Ovary (tissue), 10 donors: ENCODE data around the gene TPGS1. TPM values are rescaled to one million over a fixed set of nuclear protein-coding genes. Genes with fewer than 3 reads are reported as not detected.

Experiments
- DNase-seq, 5 donors: peaks; one replicate each; pipeline ENCODE4 v3.0.0-alpha.2; 2019 to 2020
- H3K27ac ChIP-seq, 2 donors: fragments of 200-600 bp; one replicate each; pipeline versions ENCODE4 v1.5.1 to v1.8.0; 2019 to 2022
- H3K27me3 ChIP-seq: fragments of 200-600 bp; one replicate; pipeline ENCODE4 v1.8.0; 2022
- H3K36me3 ChIP-seq: fragments of 200-600 bp; sonication (generic); one replicate; pipeline ENCODE4 v1.5.1; 2019
- H3K4me1 ChIP-seq: one replicate; pipeline ENCODE4 v1.8.1; 2013; ENCODE audit warnings: mild to moderate bottlenecking, moderate library complexity; ENCODE audit not compliant: insufficient read depth
- H3K4me3 ChIP-seq: fragments of 200-600 bp; sonication (generic); one replicate; pipeline ENCODE4 v1.5.1; 2017
- H3K9me3 ChIP-seq, 2 donors: fragments of 200-600 bp in 1 of 2; sonication (generic) in 1 of 2; one replicate each; pipeline versions ENCODE4 v1.5.1 to v1.8.1; 2013 to 2019; ENCODE audit warnings: mild to moderate bottlenecking in 1 of 2, moderate library complexity in 1 of 2
- EP300 ChIP-seq: sonication (generic); formaldehyde crosslinking; IDR thresholded peaks from one replicate; pipeline ENCODE4 v1.6.1; 2017; ENCODE audit warnings: antibody characterized with exemption
- POLR2A ChIP-seq: fragments of 450-650 bp; IDR thresholded peaks from one replicate; pipeline ENCODE4 v1.6.1; 2017; ENCODE audit warnings: antibody characterized with exemption, mild to moderate bottlenecking, moderate library complexity
- WGBS, 3 donors: extraction: QIAGEN DNeasy Blood & Tissue Kit in 1 of 3; methylation state at CpG; one replicate each; pipeline versions ENCODE4 v1.1.5 to v1.1.7; 2013 to 2017; 5-methylcytosine and 5-hydroxymethylcytosine counted together
- intact Hi-C, 4 donors: fragments of 100-400 bp; cut with DNase I; formaldehyde crosslinking; loops; one replicate each; pipeline versions ENCODE4 v1.11.0 to v1.15.1; 2022 to 2023
- long read RNA-seq, 3 donors: library from polyadenylated mRNA in 2 of 3; unstranded in 2 of 3; transcript quantifications; one replicate each; pipeline ENCODE4 v2.0.0 and lab custom pipeline, GENCODE V29; 2021 to 2026
- polyA plus RNA-seq, 2 donors: library from polyadenylated mRNA; stranded (reverse); fragments of 200-250 nt in 1 of 2; fragments of 350-450 nt in 1 of 2; fragmentation: Illumina TruSeq in 1 of 2; extraction: RNeasy Lipid Tissue Mini Kit (QIAGEN cat#74804) in 1 of 2; gene quantifications; one replicate each; pipeline ENCODE4 v1.2.3, GENCODE V29; 2013 to 2014
- total RNA-seq, 7 donors: library from RNA; depleted of rRNA in 2 of 7; stranded (reverse); fragments of >200 nt in 2 of 7; fragmentation: NEBNext Ultra II Directional in 3 of 7; extraction: Animal tissue kit (Norgen Biotek cat#: 25700) in 3 of 7; gene quantifications; one replicate each; pipeline versions ENCODE4 v1.1.0 to v1.2.4, GENCODE V29; 2016 to 2023
- TF ChIP-seq, protein P1 (sequence below), 3 donors: fragments of 450-650 bp in 2 of 3; fragments of 200-600 bp in 1 of 3; IDR thresholded peaks; one replicate each; pipeline versions ENCODE4 v1.5.1 to v1.8.0; 2016 to 2022; ENCODE audit warnings: antibody characterized with exemption in 3 of 3, mild to moderate bottlenecking in 1 of 3
- donor health status: DM: no; HTN: no; CAD: no; lungs with moderate emphysema.
- donor health status: DM: no; HTN: no; CAD: no.
- donor health status: Bipolar disorder and iron deficiency.
- donor health status: DM: yes; HTN: yes; CAD: no.
- donor health status: DM: no; HTN: no; CAD: no.
- donor health status: DM: yes; HTN: yes; CAD: no.

Gene TPGS1, protein sequence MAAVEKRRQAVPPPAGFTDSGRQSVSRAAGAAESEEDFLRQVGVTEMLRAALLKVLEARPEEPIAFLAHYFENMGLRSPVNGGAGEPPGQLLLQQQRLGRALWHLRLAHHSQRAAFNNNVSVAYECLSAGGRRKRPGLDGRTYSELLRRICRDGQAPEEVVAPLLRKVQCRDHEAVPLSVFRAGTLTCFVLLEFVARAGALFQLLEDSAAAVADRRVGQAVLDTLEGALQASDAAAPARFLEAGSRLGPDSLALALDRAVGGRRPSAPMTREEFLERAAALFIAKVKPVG
- total RNA-seq: 10 to 100 TPM; 18.6 to 93.3 (median 27.4) TPM
- polyA plus RNA-seq: 10 to 100 TPM in 1 of 2 donors, under 1 TPM in 1; 0.12 to 24.7 TPM
- long read RNA-seq, donor 1, partial matches to known transcripts: 0 of 4 reads
- long read RNA-seq, donor 1, other reads (novel, unspliced or antisense): 2 of 4 reads
- long read RNA-seq, donor 2, transcript TPGS1-201 (2 exons, 1,114 nt): major isoform, 11 of 12 reads
- long read RNA-seq, donor 2, partial matches to known transcripts: 0 of 12 reads
- long read RNA-seq, donor 2, other reads (novel, unspliced or antisense): 0 of 12 reads
- long read RNA-seq, donor 3, transcript TPGS1-201 (2 exons, 1,114 nt): major isoform, 76 of 82 reads
- long read RNA-seq, donor 3, partial matches to known transcripts: 0 of 82 reads
- long read RNA-seq, donor 3, other reads (novel, unspliced or antisense): 6 of 82 reads

DNA sequence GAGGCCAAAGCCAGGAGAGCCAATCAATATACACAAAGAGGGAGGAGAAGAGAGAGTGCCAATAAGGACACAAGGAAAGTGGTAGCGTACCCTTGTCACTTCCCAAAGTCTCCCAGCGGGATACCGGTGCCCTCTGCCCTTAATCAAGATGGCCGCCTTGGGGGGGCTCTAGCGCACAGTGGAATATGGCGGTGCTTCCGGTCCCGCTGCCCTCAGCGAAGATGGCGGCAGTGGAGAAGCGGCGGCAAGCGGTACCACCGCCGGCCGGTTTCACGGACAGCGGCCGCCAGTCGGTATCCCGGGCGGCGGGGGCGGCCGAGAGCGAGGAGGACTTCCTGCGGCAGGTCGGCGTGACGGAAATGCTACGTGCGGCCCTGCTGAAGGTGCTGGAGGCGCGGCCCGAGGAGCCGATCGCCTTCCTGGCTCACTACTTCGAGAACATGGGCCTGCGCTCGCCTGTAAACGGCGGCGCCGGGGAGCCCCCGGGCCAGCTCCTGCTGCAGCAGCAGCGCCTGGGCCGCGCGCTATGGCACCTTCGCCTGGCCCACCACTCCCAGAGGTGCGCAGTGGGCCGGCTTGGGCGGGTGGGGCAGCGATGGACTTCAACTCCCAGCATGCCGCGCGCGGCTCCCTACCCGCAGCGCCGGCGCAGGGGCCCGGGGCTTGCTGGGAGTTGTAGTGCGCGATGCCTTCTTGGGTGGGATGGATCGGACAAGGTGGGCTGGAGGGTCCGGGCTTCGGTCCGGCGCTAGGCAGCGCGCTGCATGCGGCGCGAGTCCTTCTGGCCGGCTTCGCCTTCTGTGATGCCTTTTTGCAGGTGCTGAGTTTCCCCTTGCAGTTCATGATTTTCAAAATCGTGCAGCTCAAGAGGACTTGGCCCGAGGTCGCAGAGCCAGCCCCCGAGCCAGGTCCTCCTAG, at the start of gene TPGS1:
TPGS1 (plus strand) TSS at position 212 of the 918 bp plus-strand sequence; CDS start at position 222, 10 bp downstream.
- H3K4me1 ChIP-seq: peaks cover 6% of the 10 kb centered on the region
- DNase-seq: peak; percentile 63 to 95 (median 76)
- no peaks in the 10 kb centered on the region for H3K9me3 ChIP-seq
- H3K27ac ChIP-seq: peak within 1 kb of the TSS; percentile 70 to 94
- peak within 1 kb of the TSS; percentile 94 for H3K4me3 ChIP-seq
- H3K36me3 ChIP-seq: no peaks in the 10 kb centered on the region
- intact Hi-C loops: no loop called here
- peak; percentile 61 for TF ChIP-seq EP300
- TF ChIP-seq, protein P1, sequence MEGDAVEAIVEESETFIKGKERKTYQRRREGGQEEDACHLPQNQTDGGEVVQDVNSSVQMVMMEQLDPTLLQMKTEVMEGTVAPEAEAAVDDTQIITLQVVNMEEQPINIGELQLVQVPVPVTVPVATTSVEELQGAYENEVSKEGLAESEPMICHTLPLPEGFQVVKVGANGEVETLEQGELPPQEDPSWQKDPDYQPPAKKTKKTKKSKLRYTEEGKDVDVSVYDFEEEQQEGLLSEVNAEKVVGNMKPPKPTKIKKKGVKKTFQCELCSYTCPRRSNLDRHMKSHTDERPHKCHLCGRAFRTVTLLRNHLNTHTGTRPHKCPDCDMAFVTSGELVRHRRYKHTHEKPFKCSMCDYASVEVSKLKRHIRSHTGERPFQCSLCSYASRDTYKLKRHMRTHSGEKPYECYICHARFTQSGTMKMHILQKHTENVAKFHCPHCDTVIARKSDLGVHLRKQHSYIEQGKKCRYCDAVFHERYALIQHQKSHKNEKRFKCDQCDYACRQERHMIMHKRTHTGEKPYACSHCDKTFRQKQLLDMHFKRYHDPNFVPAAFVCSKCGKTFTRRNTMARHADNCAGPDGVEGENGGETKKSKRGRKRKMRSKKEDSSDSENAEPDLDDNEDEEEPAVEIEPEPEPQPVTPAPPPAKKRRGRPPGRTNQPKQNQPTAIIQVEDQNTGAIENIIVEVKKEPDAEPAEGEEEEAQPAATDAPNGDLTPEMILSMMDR (IDR thresholded peaks at IDR 0.05): peak in 1 of 3 donors; percentile 19
- no peak for TF ChIP-seq POLR2A
- WGBS, 3 donors: 0 to 1% (median 0%) methylated on average over 63 to 81 of the region's 81 CpGs
- no peaks in the 10 kb centered on the region for H3K27me3 ChIP-seq

DNA sequence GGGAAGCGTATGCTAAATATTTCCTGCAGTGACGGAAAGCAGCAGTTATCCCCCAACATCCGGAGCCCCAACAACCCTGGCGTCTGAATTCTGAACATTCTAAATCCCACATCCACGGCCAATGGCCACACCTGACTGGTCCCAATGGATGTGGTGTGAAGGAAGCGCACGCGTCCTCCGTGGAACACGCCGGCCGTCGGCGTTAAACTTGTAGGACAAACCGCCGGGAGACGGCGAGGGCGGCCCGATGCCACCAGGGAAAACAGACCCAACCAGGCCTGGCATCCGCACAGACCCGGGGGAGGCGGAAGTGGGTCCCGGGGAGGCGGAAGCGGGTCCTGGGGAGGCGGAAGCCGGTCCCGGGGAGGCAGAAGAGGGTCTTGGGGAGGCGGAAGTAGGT, 49.7 kb upstream of the TPGS1 start:
- Histone ChIP-seq H3K27me3 (no peaks in the 10 kb centered on the region), H3K4me3 (no peak overlapping the region), H3K4me1 (no peaks in the 10 kb centered on the region), H3K27ac (no peak overlapping the region), H3K36me3 (no peaks in the 10 kb centered on the region), H3K9me3 (no peaks in the 10 kb centered on the region)
- no peak for DNase-seq
- TF ChIP-seq POLR2A (no peak), EP300 (no peak)
- TF ChIP-seq, protein P1 (IDR thresholded peaks at IDR 0.05): no peak
- whole genome bisulfite sequencing, 3 donors: 92 to 95% (median 93%) methylated on average over 30 of the region's 30 CpGs
- intact Hi-C loops: no loop called here

DNA sequence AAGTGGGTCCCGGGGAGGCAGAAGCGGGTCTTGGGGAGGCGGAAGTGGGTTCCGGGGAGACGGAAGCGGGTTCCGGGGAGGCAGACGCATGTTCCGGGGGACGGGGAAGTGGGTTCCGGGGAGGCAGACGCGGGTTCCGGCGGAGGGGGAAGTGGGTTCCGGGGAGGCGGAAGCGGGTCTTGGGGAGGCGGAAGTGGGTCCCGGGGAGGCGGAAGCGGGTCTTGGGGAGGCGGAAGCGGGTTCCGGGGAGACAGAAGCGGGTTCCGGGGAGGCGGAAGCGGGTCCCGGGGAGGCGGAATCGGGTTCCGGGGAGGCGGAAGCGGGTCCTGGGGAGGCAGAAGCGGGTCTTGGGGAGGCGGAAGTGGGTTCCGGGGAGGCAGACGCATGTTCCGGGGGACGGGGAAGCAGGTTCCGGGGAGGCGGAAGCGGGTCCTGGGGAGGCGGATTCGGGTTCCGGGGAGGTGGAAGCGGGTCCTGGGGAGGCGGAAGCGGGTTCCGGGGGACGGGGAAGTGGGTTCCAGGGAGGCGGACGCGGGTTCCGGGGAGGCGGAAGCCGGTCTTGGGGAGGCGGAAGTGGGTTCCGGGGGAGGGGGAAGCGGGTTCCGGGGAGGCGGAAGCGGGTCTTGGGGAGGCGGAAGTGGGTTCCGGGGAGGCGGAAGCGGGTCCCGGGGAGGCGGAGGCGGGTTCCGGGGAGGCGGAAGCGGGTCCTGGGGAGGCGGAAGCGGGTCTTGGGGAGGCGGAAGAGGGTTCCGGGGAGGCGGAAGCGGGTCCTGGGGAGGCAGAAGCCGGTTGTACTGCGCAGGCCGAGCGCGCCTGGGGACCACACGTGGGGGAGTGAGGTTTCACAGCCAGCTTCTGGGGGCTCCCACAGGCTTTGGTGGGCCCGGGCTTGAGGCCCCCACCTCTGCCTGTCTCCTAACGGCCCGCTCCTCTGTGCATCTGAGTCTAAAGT, 48.9 kb upstream of the TPGS1 start:
- TF ChIP-seq, protein P1 (IDR thresholded peaks at IDR 0.05): no peak
- TF ChIP-seq EP300 (no peak), POLR2A (no peak)
- WGBS, 3 donors: 92 to 95% (median 92%) methylated on average over 86 to 89 of the region's 89 CpGs
- no peak for DNase-seq
- no peaks in the 10 kb centered on the region for H3K9me3 ChIP-seq
- H3K27ac ChIP-seq: no peak overlapping the region
- H3K4me1 ChIP-seq: no peaks in the 10 kb centered on the region
- H3K27me3 ChIP-seq: no peaks in the 10 kb centered on the region
- intact Hi-C loops: no loop called here
- H3K36me3 ChIP-seq: no peaks in the 10 kb centered on the region
- H3K4me3 ChIP-seq: no peak overlapping the region
